Epithelial cell of proximal tubule (primary cell): ENCODE results near the gene RYR2. TPM values are rescaled to one million over a fixed set of nuclear protein-coding genes. Genes with fewer than 3 reads are reported as not detected.

ENCODE experiments used
- DNase-seq: peaks from one replicate; pipeline ENCODE4 v3.0.0-alpha.2; 2011; ENCODE audit warnings: low read depth
- H3K4me3 ChIP-seq: 2 replicates; pipeline ENCODE4 v1.5.1; 2011; ENCODE audit warnings: low read depth, mild to moderate bottlenecking, low read length
- CTCF ChIP-seq: conservative IDR thresholded peaks from 2 replicates; pipeline ENCODE4 v1.5.1; 2012; ENCODE audit warnings: low read depth, mild to moderate bottlenecking, low read length
- total RNA-seq: library from RNA; depleted of rRNA; stranded (reverse); fragments of >200 nt; gene quantifications from 2 replicates; pipeline ENCODE4 v1.2.3, GENCODE V29; 2015

The RYR2 gene
- total RNA-seq, 1 donor from 2014 or later: 0.63 TPM

DNA sequence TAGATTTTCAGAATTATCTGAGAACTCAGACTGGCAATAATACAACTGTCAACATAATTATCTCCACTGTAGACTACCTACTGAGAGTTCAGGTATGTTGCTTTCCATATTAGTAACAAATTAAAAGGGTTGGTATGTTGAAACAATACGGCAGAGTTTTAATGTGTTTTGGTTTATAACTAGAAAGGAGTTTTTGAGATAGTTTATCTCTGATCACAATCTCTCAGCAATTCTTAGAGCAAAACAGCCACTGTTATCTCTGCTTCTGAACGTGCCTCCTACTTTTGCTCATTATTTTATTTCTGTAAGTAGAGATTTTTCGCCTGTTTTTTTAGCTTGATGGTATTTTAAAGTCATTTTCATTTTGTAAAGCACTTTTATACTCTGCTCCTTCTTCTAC lies 730.0 kb downstream of the RYR2 start:
- TF ChIP-seq CTCF: no peak
- H3K4me3 ChIP-seq: no peak overlapping the region
- DNase-seq: no peak

- no peak for DNase-seq
- TF ChIP-seq CTCF: no peak
- H3K4me3 ChIP-seq: no peak overlapping the region
Measured at GRCh38 chr1:237774246-237774645, 732.3 kb downstream of the RYR2 start.

GRCh38 chr1:237779356-237779755 lies 737.4 kb downstream of the RYR2 start:
- DNase-seq: no peak
- no peak for TF ChIP-seq CTCF
- H3K4me3 ChIP-seq: no peak overlapping the region

- no peak overlapping the region for H3K4me3 ChIP-seq
- no peak for DNase-seq
- no peak for TF ChIP-seq CTCF
Measured at GRCh38 chr1:237786066-237786719, 744.2 kb downstream of the RYR2 start.

- no peak for DNase-seq
- TF ChIP-seq CTCF: no peak
- no peak overlapping the region for H3K4me3 ChIP-seq
Measured at GRCh38 chr1:237788069-237788468, 746.1 kb downstream of the RYR2 start.

DNA sequence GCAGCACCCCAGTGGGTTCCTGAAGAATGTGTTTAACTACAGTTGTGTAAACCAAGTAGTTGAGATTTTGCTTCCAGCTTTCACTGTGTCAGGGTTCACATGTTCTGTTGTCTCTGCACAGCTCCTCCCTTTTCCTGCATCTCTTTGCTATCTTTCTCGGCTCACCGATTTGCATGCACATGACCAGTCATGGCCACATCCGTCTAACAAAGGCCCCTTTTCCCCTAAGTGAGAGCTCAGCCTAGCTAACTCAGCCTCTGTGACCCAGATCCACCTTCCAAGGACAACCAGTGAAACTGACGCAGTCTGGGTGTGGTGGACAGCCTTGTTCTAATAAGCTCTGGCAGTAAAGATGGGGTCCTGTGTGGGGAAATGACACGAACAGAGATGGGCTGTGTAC lies 747.6 kb downstream of the RYR2 start:
- TF ChIP-seq CTCF: no peak
- DNase-seq: no peak
- no peak overlapping the region for H3K4me3 ChIP-seq

GRCh38 chr1:237791592-237791991 lies 749.6 kb downstream of the RYR2 start:
- H3K4me3 ChIP-seq: no peak overlapping the region

More at GRCh38 chr1:237791592-237791991, 749.6 kb downstream of the RYR2 start:
- TF ChIP-seq CTCF: no peak
- no peak for DNase-seq
